Mucosa of descending colon (tissue), 3 donors: ENCODE measurements around the gene HTRA2. TPM values are rescaled to one million over a fixed set of nuclear protein-coding genes. Genes with fewer than 3 reads are reported as not detected.
A peak's percentile ranks its signal among the peaks of the same experiment; 100 is the strongest.

Experiments
- ATAC-seq: fragments of 200-7000 bp; cut with Tn5 transposase; one replicate; pipeline ENCODE4 v1.9.1; 2020; ENCODE audit warnings: mild to moderate bottlenecking, moderate library complexity
- DNase-seq, 3 donors: peaks; one replicate each; pipeline ENCODE4 v3.0.0-alpha.2; 2020
- H3K36me3 ChIP-seq: fragments of 200-600 bp; one replicate; pipeline ENCODE4 v1.8.0; 2021; ENCODE audit warnings: low read depth, mild to moderate bottlenecking
- H3K4me1 ChIP-seq: fragments of 200-600 bp; one replicate; pipeline ENCODE4 v1.8.0; 2021; ENCODE audit warnings: low read depth, mild to moderate bottlenecking
- H3K4me3 ChIP-seq: fragments of 200-600 bp; one replicate; pipeline ENCODE4 v1.8.0; 2021; ENCODE audit warnings: mild to moderate bottlenecking
- H3K9me3 ChIP-seq: fragments of 200-600 bp; one replicate; pipeline ENCODE4 v1.8.0; 2021; ENCODE audit warnings: mild to moderate bottlenecking
- CTCF ChIP-seq: fragments of 200-600 bp; IDR thresholded peaks from one replicate; pipeline ENCODE4 v1.8.0; 2022; ENCODE audit warnings: antibody characterized with exemption, mild to moderate bottlenecking
- intact Hi-C, 2 donors: fragments of 100-400 bp; cut with DNase I in 1 of 2; cut with micrococcal nuclease in 1 of 2; formaldehyde crosslinking; loops; one replicate each; pipeline versions ENCODE4 v1.11.0 to v1.11.1; 2022; cut with DNase I, micrococcal nuclease
- total RNA-seq, 3 donors: library from RNA; stranded (reverse); fragmentation: NEBNext Ultra II Directional in 2 of 3; extraction: Animal tissue kit (Norgen Biotek cat#: 25700) in 2 of 3; gene quantifications; one replicate each; pipeline versions ENCODE4 v1.2.1 to v1.2.4, GENCODE V29; 2021 to 2023
- donor health status: DM: no; HTN: no; CAD: no; lungs with moderate emphysema.
- donor health status: DM: no; HTN: no; CAD: no.
- donor health status: DM: no; HTN: yes; CAD: no.

Gene HTRA2
- total RNA-seq, 3 donors from 2014 or later, result 22.2 to 37.1 (median 23.3) TPM

GRCh38 chr2:74548285-74548899 lies 18.7 kb downstream of the HTRA2 start:
- no peak for ATAC-seq
- Histone ChIP-seq H3K36me3 (no peaks in the 10 kb centered on the region), H3K4me3 (no peak overlapping the region), H3K4me1 (peaks cover 10% of the 10 kb centered on the region), H3K9me3 (no peaks in the 10 kb centered on the region)
- DNase-seq, result no peak
- no peak for TF ChIP-seq CTCF
- intact Hi-C loops, result no loop called here

- ATAC-seq (peak; percentile 88), DNase-seq (peak; percentile 78 to 85 (median 78))
- H3K4me3 ChIP-seq, result no peak overlapping the region
- intact Hi-C loops, result no loop called here
- H3K9me3 ChIP-seq, result no peaks in the 10 kb centered on the region
- TF ChIP-seq CTCF, result no peak
- no peaks in the 10 kb centered on the region for H3K36me3 ChIP-seq
- peaks cover 10% of the 10 kb centered on the region for H3K4me1 ChIP-seq
These were observed 19.4 kb downstream of the HTRA2 start for GRCh38 chr2:74548900-74549826.

- H3K4me1 ChIP-seq, result peaks cover 13% of the 10 kb centered on the region
- no peaks in the 10 kb centered on the region for H3K36me3 ChIP-seq
- no peak for ATAC-seq
- TF ChIP-seq CTCF, result no peak
- no peak for DNase-seq
- intact Hi-C loops, result no loop called here
- H3K4me3 ChIP-seq, result no peak overlapping the region
- no peaks in the 10 kb centered on the region for H3K9me3 ChIP-seq
These were observed 20.5 kb downstream of the HTRA2 start for GRCh38 chr2:74550231-74550630.

- Histone ChIP-seq H3K9me3 (no peaks in the 10 kb centered on the region), H3K4me3 (no peak overlapping the region), H3K36me3 (no peaks in the 10 kb centered on the region), H3K4me1 (peaks cover 19% of the 10 kb centered on the region)
- TF ChIP-seq CTCF, result no peak
- ATAC-seq (no peak), DNase-seq (no peak)
- intact Hi-C loops, result no loop called here
These were observed 21.8 kb downstream of the HTRA2 start for GRCh38 chr2:74551530-74551929.

GRCh38 chr2:74551942-74552913 lies 22.5 kb downstream of the HTRA2 start:
- intact Hi-C loops, result no loop called here
- DNase-seq, result peak in 1 of 3 donors; percentile 49
- Histone ChIP-seq H3K4me1 (peaks cover 20% of the 10 kb centered on the region), H3K36me3 (no peaks in the 10 kb centered on the region), H3K4me3 (no peak overlapping the region), H3K9me3 (no peaks in the 10 kb centered on the region)
- no peak for TF ChIP-seq CTCF
- ATAC-seq, result no peak
